Measurements from ENCODE around the gene CFAP45. TPM values are rescaled to one million over a fixed set of nuclear protein-coding genes. Genes with fewer than 3 reads are reported as not detected.

CFAP45 gene
- total and polyA plus RNA-seq, 9 of the 15 experiments (the other 6 are each of a cell fraction or from before 2014, with no cell fraction given): 0.65 to 2.4 (median 1.5) TPM

DNA sequence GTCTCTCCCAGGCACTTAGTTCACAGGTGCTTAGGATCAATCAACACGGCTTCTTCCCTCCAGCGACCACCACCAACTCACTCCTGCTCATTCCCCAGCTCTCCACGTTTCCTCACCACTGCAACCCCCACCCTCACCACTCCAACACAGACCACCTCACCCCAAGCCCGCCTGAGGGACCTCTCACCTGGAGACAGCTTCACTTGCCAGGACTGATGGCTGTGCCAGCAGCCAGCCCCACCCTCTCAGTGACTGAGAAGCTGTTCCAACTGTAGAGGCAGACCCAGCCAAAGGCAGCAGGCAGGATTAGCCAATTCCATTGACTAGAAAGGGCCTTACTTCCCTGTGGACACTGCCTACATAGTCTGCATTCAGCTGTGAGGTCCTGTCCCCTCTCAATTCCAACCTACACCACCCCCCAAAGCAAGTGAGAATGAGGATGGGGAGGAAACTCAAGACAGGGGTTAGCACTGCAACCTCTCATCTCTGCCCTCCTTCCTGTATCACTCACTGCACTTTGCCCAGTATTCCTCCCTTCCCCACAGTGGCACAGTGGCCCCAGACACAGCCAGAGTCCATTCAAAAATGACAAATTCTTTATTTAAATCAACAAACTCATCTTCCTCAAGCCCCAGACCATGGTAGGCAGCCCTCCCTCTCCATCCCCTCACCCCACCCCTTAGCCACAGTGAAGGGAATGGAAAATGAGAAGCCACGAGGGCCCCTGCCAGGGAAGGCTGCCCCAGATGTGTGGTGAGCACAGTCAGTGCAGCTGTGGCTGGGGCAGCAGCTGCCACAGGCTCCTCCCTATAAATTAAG, 17.8 kb upstream of the CFAP45 start:
- Histone ChIP-seq H3K4me1 (replicated peaks in 1 of 2; ENCODE audit: control insufficient read depth in 2 of 2, insufficient read depth in 2 of 2, low read length in 2 of 2) (peaks cover 20 to 22% of the 10 kb centered on the region in 2 experiments), H3K9me3 (replicated peaks; ENCODE audit: control insufficient read depth, insufficient read depth, low read depth, low read length) (no peaks in the 10 kb centered on the region), H3K4me2 (ENCODE audit: insufficient read depth, low read length) (no peak overlapping the region), H3K9me1 (ENCODE audit: control insufficient read depth, insufficient read depth, low read length) (peaks cover 12% of the 10 kb centered on the region), H3K79me2 (ENCODE audit: control insufficient read depth, insufficient read depth, low read length) (peaks cover 33% of the 10 kb centered on the region), H3K36me3 (ENCODE audit: control insufficient read depth, insufficient read depth, low read length) (peaks cover 65% of the 10 kb centered on the region), H2AFZ (ENCODE audit: low read depth, low read length) (no peak overlapping the region), H3K27ac (ENCODE audit: extremely low read depth, low read depth, low read length) (no peak overlapping the region), H4K20me1 (replicated peaks; ENCODE audit: control insufficient read depth, insufficient read depth, low read length) (peaks cover 28% of the 10 kb centered on the region), H3K9ac (ENCODE audit: insufficient read depth in 1 of 2, low read depth in 2 of 2, low read length in 2 of 2) (peak overlapping the region in 1 of 2 experiments; percentile 48; a peak in 1 of 4 replicates), H3K4me3 (no peak overlapping the region), H3K27me3 (ENCODE audit: control insufficient read depth in 2 of 2, insufficient read depth in 2 of 2, low read length in 2 of 2) (no peaks in the 10 kb centered on the region)
- intact Hi-C loops (cut with micrococcal nuclease) (no loop called here), in situ Hi-C loops (cut with MboI) (no loop called here)
- BruUV-seq (replicated peaks): no TSS peak
- CTCF ChIA-PET (ENCODE audit: low intra/inter-chr PET ratio): no interaction called here
- ATAC-seq (no peak), DNase-seq (ENCODE audit: extremely low read depth in 1 of 4, low spot score in 3 of 4) (no peak), FAIRE-seq (no peak)
- TF ChIP-seq POLR2G (IDR thresholded peaks at IDR 0.05; ENCODE audit: low read depth, low read length): peak; percentile 47; the same call in 1 of the 2 replicates
- TF ChIP-seq, protein P1, sequence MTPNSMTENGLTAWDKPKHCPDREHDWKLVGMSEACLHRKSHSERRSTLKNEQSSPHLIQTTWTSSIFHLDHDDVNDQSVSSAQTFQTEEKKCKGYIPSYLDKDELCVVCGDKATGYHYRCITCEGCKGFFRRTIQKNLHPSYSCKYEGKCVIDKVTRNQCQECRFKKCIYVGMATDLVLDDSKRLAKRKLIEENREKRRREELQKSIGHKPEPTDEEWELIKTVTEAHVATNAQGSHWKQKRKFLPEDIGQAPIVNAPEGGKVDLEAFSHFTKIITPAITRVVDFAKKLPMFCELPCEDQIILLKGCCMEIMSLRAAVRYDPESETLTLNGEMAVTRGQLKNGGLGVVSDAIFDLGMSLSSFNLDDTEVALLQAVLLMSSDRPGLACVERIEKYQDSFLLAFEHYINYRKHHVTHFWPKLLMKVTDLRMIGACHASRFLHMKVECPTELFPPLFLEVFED (CRISPR knock-in tag; conservative IDR thresholded peaks at IDR 0.05): peak; percentile 72; the same call in 1 of the 2 replicates
- peak; percentile 56; the same call in 1 of the 2 replicates for TF ChIP-seq OTX1 (CRISPR knock-in tag; IDR thresholded peaks at IDR 0.05)
- 0 out of 2 replicates have a peak, but pooled peaks have one; percentile 17 for TF ChIP-seq ELF4 (CRISPR knock-in tag; IDR thresholded peaks at IDR 0.05)
- TF ChIP-seq POLR2AphosphoS5 (IDR thresholded peaks at IDR 0.05; ENCODE audit: control insufficient read depth, insufficient read depth, low read depth, low read length): peak; percentile 2; the same call in 1 of the 2 replicates
- TF ChIP-seq POLR2A (conservative IDR thresholded peaks at IDR 0.05): peak; percentile 58; the same call in 1 of the 2 replicates
- TF ChIP-seq POLR2B (IDR thresholded peaks at IDR 0.05; ENCODE audit: low read depth, partially characterized antibody): peak; percentile 65
- peak; percentile 61 for TF ChIP-seq RBFOX2 (IDR thresholded peaks at IDR 0.05; ENCODE audit: low read depth, low read length)
- peak; percentile 29 for TF ChIP-seq POLR2AphosphoS2 (IDR thresholded peaks at IDR 0.05; ENCODE audit: low read length)
- TF ChIP-seq NUFIP1 (IDR thresholded peaks at IDR 0.05; ENCODE audit: partially characterized antibody): no peak
- peak; percentile 71 for TF ChIP-seq SUPT5H (IDR thresholded peaks at IDR 0.05)
- TF ChIP-seq PCBP1 (IDR thresholded peaks at IDR 0.05; ENCODE audit: low read depth, low read length, poor library complexity, severe bottlenecking): no peak
- TF ChIP-seq, protein P2, sequence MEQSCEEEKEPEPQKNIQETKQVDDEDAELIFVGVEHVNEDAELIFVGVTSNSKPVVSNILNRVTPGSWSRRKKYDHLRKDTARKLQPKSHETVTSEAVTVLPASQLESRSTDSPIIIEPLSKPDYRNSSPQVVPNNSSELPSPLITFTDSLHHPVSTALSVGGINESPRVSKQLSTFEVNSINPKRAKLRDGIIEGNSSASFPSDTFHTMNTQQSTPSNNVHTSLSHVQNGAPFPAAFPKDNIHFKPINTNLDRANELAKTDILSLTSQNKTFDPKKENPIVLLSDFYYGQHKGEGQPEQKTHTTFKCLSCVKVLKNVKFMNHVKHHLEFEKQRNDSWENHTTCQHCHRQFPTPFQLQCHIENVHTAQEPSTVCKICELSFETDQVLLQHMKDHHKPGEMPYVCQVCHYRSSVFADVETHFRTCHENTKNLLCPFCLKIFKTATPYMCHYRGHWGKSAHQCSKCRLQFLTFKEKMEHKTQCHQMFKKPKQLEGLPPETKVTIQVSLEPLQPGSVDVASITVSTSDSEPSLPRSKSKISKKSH (CRISPR knock-in tag; IDR thresholded peaks at IDR 0.05): no peak
- TF ChIP-seq, protein P3, sequence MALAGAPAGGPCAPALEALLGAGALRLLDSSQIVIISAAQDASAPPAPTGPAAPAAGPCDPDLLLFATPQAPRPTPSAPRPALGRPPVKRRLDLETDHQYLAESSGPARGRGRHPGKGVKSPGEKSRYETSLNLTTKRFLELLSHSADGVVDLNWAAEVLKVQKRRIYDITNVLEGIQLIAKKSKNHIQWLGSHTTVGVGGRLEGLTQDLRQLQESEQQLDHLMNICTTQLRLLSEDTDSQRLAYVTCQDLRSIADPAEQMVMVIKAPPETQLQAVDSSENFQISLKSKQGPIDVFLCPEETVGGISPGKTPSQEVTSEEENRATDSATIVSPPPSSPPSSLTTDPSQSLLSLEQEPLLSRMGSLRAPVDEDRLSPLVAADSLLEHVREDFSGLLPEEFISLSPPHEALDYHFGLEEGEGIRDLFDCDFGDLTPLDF (CRISPR knock-in tag; IDR thresholded peaks at IDR 0.05): no peak
- TF ChIP-seq, protein P4, sequence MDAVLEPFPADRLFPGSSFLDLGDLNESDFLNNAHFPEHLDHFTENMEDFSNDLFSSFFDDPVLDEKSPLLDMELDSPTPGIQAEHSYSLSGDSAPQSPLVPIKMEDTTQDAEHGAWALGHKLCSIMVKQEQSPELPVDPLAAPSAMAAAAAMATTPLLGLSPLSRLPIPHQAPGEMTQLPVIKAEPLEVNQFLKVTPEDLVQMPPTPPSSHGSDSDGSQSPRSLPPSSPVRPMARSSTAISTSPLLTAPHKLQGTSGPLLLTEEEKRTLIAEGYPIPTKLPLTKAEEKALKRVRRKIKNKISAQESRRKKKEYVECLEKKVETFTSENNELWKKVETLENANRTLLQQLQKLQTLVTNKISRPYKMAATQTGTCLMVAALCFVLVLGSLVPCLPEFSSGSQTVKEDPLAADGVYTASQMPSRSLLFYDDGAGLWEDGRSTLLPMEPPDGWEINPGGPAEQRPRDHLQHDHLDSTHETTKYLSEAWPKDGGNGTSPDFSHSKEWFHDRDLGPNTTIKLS (IDR thresholded peaks at IDR 0.05; ENCODE audit: borderline replicate concordance, low read depth): no peak
- TF ChIP-seq MBD2 (IDR thresholded peaks at IDR 0.05; ENCODE audit: borderline replicate concordance, low read depth): no peak
- POLR2A ChIA-PET: interaction anchor here (0.6 to 4.1 kb wide), 8 partner anchors 6 to 90 kb away, joined by 3 to 35 read pairs (median 4); partner anchors contain the start of gene TAGLN2
- 71% methylated on average over 5 of the region's 5 CpGs for WGBS (ENCODE audit: insufficient coverage, low coverage, missing lambda C conversion rate)

Data from K562 (cell line).